ENCODE measurements around the gene ACVR1B.

DNA sequence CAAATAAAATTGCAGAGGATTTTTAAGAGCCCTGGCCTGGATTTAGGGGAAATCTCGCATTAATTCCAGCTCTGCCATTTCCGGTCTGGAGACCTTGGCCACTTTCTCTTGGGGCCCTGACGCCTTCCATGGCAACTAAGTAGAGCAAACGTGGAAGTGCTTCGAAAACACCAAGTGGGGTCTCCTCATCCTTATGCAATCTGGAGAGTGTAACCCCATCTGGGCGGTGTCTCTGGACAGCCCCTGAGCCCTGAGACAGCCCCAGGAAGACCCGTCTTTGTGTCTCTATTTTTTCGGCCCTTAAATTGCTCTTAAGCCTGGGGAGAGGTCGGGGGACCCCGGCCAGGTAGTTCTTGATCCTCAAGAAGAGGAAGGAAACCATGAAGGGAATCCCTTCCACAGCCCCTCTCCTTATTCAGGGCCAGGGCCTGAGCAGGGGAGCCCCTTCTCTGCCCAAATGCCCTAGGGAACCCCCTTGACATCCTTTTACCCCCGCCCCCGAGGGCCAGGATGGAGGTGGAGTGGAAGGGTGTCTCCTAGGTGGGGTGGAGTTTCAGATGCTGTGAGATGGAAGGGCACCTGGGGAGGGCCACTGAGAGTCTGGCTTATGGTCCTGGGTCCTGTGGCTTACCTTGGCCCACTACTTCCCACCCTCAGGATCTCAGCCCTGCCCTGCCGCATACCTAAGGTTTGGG is 82.1 kb downstream of the ACVR1B start:
- TF ChIP-seq YY1 (IDR thresholded peaks at IDR 0.05; ENCODE audit: borderline replicate concordance in 1 of 3, control insufficient read depth in 1 of 3, extremely low read depth in 1 of 3, insufficient read depth in 3 of 3, insufficient read length in 1 of 3, insufficient replicate concordance in 2 of 3, low read depth in 1 of 3, low read length in 2 of 3) (no peak), NR1H2 (CRISPR knock-in tag; IDR thresholded peaks at IDR 0.05) (no peak), SPI1 (IDR thresholded peaks at IDR 0.05; ENCODE audit: borderline replicate concordance, low read depth, low read length) (no peak)
